GM18867 (cell line): ENCODE measurements around the gene SLC32A1.

ENCODE experiments used
- ATAC-seq: cut with Tn5 transposase; IDR thresholded peaks from one replicate; pipeline ENCODE4 v1.9.1; 2021; ENCODE audit warnings: mild to moderate bottlenecking, moderate library complexity; ENCODE audit not compliant: unreplicated experiment

The SLC32A1 gene, protein sequence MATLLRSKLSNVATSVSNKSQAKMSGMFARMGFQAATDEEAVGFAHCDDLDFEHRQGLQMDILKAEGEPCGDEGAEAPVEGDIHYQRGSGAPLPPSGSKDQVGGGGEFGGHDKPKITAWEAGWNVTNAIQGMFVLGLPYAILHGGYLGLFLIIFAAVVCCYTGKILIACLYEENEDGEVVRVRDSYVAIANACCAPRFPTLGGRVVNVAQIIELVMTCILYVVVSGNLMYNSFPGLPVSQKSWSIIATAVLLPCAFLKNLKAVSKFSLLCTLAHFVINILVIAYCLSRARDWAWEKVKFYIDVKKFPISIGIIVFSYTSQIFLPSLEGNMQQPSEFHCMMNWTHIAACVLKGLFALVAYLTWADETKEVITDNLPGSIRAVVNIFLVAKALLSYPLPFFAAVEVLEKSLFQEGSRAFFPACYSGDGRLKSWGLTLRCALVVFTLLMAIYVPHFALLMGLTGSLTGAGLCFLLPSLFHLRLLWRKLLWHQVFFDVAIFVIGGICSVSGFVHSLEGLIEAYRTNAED

DNA sequence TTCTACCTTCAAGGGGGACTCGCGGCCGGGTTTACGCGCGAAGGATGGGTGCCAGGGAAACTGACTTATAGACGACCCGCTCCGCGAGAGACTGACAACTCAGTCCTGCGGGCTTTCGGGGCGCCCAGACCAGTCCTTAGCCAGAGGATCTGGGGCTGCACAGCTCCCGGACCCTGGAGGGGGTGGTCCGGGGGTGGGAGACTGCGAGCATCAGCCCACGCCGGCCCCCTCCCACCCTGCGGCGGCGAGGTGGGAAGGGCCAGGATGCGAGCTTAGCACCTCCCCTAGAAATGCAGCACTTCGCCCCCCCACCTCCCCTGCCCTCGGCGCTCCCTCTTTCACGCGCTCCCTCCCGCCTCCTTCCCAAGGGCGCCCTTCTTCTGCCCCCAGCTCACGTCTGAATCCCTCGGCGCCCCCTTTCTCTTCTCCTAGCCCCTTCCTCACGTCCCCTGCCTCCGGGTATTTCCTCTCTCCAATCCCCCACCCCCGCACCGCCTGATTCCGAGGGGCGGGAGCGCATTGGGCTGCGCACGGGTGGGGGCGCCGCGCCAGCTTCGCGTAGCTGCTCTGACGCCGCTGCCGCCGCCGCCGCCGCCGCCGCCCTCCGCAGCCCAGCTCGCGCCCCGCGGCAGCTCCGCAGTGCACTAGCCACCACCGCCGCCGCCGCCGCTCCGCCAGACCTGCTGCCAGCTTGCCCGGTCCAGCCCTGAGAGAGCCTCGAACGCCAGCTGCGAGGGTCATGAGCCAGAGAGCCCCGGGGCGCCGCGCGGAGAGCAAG lies at the start of gene SLC32A1:
SLC32A1 (plus strand) TSS at position 639 of the 778 bp plus-strand sequence. CDS start 239 bp downstream, outside the sequence.
- no peak for ATAC-seq

GRCh38 chr20:38674765-38675133 lies 49.5 kb upstream of the SLC32A1 start:
- no peak for ATAC-seq

DNA sequence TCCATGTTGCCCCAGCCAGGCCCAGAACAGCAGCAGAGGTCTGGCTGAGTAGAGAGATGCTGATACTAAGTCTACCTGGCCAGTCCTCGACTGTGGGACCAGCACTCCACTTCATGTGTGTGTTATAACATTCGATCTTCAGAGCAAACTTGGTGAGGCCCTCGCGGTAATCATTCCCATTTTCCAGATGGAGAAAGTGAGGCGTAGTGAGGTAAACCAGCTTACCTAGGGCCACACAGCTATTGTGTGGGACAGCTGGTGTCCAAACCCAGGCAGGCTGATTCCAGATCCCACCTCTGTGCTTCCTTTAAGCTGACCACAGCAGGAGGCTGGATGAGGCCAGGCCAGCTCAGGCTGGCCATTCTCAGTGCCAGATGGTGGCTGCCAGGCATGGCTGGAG lies 47.7 kb upstream of the SLC32A1 start:
- ATAC-seq: no peak

- no peak for ATAC-seq
Measured at GRCh38 chr20:38680500-38681306, 43.6 kb upstream of the SLC32A1 start.

- ATAC-seq: no peak
Measured at GRCh38 chr20:38685271-38685670, 39.0 kb upstream of the SLC32A1 start.

- no peak for ATAC-seq
Measured at GRCh38 chr20:38685853-38686473, 38.3 kb upstream of the SLC32A1 start.

DNA sequence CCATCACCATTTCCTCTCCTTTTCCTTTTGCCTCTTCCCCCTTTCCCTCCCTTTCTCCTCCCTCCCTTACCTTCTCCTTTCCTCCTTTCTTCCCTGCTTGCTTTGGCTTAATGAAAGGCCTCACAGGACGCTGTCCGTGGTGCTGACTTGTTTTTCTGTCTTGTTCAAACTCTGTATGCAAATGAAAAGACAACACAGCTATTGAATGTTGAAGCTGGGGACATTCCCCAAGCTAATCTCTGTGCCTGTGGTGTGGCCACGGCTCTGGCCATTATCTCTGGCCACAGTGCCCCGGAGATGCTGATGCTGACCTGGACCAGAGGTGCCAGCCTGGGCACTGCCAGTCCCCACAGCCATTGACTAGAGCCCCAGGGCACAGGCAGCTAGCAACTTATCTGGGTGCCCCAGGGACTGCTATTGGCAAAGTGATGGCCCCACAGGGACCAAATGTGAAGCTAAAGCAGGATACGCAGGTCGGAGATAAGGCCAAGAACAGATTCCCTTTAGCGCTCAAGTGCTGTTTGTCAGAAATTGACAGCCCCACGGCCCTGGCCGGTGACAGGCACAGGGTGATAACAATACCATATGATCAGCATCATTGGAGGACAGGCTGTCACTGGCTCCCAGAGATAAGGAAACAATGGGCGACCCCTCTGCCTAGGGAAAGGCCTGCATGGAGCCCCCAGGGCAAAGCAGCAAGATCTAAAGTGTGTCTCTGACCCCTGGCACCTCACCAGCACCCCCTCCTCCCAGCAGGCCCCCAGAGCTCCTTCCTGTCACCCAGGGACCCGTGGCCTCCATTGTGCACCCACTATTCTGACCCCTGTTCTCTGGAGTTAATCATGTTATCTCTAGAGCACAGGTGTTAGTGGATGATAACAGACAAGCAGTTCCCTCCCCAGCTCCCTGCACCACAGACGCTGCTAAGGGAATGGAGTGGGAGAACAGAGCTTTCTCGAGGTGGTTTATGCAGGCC lies 31.6 kb upstream of the SLC32A1 start:
- no peak for ATAC-seq

DNA sequence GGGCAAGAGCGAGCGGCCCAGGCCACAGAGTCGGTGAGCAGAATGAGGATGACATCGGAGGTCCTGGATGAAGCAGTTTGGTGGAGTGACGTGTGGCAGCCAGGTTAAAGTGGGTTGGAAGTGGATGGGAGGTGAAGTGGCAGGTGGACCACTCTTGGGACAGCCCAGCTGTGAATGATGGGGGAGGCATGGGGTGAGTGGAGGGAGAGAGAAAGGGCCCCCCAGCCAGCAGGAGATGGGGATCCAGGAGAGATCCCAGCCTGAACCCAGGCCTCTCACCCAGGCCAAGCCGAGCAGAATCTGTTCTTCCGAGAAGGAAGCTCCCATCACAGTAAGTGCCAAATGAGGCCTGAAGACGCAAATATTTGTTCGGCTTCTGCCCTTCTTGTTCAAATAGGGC lies 27.0 kb upstream of the SLC32A1 start:
- no peak for ATAC-seq

- ATAC-seq: no peak
Measured at GRCh38 chr20:38698541-38698940, 25.7 kb upstream of the SLC32A1 start.

- no peak for ATAC-seq
Measured at GRCh38 chr20:38700141-38700540, 24.1 kb upstream of the SLC32A1 start.

DNA sequence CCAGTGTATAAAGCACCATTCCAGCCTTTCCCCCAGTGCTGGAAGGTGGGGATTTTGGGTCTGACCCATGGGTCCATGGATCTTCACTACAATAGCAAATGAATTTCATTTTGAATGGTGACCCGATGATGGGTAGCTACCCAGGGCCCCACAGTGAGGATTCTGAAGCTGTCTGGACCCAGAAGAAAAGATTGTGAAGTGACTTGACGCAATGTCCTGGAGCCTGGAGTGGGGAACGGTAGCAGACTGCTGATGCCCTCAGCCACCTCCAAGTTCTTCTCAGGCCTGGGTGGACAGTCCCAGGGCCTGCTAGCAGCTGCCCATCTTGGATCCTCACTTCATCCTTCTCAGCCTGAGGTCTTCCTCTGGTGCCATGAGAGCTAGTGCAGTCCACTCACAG lies 23.4 kb upstream of the SLC32A1 start:
- no peak for ATAC-seq

- ATAC-seq: no peak
Measured at GRCh38 chr20:38703526-38703925, 20.8 kb upstream of the SLC32A1 start.

DNA sequence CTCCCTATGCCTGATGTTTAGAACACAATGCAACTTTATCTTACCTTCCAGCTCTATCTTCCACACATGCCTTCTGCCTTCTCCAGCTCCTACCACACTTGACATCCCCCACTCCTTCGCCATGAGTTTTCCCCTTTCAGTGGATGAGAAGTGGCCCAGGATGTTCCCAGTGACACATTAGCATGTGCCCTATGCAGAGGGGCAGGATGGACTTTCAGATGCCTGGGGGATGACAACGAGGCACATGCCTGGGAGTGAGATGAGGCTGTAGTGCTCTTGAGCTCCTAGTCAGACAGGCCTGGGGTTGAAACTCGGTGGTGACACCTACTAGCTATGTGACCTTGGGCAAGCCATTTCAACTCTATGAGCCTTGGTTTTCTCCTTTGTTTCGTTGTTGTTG lies 20.1 kb upstream of the SLC32A1 start:
- ATAC-seq: no peak

DNA sequence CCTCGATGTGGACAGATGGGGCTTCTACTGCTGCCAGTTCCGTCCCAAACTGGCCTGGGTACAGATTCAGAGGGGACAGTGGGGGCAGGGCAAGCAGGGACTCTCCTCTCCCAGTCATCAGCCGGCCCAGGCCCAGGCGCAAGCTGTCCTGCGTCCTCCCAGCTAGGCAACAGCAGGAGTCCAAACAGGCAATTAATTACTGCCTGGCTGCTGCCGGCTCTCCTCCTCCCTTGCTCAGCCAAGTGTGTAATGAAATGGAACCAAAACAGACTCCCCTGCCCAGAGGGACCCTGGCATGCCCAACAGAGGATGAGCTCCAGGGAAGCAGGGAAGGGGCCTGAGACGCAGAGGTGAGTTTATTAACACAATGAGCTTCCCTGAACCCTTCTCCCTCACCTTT lies 17.8 kb upstream of the SLC32A1 start:
- ATAC-seq: no peak

- ATAC-seq: no peak
Measured at GRCh38 chr20:38714308-38714707, 10.0 kb upstream of the SLC32A1 start.

DNA sequence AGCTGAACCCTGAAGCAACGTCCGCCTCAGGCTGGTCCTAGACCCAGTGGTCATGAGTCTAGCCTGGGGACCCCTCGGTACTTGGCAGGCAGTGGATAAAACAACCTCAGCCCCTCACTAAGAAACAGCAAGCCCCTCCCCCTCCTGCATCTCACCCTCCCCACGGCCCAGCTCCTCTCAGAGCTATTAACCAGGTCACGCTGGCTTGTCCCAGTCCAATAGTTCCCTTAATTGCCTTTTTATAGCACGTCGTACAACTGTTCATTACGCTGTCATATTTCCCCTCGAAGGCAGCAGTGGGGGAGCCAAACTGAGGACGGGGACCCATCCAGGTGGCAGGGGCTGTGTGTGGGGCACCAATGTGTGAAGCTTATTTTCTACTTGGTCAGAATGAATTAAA lies 8.6 kb upstream of the SLC32A1 start:
- no peak for ATAC-seq

DNA sequence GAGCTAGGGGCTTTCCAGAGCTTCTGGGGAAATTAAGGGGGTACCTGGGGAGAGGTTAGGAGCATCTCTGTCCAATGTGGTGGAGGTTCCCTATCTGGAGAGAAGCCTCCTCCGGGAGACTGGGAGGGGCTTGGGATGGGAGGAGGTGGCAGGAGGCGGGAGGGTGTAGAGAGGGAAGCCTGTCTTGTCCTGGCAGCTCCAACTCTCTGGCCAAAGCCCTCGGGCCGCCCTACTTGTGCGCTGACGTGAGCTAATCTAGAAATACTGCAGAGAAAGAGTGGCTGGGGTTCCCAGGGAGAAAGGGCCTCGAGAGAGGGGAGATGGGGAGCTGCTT lies 1.6 kb upstream of the SLC32A1 start:
- ATAC-seq: no peak

DNA sequence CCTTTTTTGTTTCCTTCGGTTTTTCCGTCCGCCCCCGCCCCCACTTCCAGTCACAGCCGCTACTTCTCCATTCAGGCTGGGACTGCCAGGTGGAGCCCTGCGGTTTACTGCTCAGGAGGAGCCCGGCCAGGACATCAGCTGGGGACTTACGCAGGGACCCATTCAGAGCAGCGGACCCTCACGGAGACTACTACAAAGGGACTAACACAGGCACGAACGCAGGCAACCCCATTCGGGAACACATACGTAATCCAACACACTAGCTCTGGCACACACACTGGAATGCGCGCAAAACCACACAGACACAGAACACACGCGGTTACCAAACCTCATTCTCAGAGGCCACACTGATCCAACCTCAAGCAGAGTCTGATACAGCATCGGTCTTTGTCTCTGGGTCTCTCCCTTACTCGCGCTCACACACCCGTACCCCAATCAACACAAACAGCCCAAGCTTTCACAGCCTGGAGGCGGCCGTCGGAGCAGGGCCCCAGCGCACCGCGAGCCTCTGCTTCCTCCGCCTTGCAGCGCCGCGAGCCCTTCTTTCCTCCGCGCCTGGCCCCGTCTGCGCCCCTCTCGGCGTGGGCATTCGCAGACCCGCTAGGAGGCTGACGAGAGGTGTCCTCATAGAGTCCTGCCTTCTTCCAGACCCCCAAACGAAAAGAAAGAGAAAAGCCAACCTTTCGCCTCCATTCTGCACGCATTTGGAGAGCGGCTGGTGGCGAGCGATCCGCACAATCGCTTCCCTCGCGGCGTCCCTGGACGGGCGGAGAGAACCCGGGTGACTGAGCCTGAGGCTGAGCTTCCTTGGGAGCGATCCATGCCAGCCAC lies 1.1 kb upstream of the SLC32A1 start:
- no peak for ATAC-seq

GRCh38 chr20:38724626-38725147 lies 401 bp downstream of the SLC32A1 start:
- ATAC-seq: no peak
